NB4 (cell line): ENCODE measurements around the gene LRFN3.

Experiments used
- DNase-seq: peaks from one replicate; pipeline ENCODE4 v3.0.0; 2010; ENCODE audit warnings: low read depth
- H3K4me3 ChIP-seq: one replicate; pipeline ENCODE4 v1.5.1; 2011; ENCODE audit warnings: mild to moderate bottlenecking, low read depth, low read length, moderate library complexity
- MYC ChIP-seq: IDR thresholded peaks from 2 replicates; pipeline ENCODE4 v1.6.1; 2011; ENCODE audit warnings: low read depth, low read length
- POLR2A ChIP-seq: IDR thresholded peaks from 2 replicates; pipeline ENCODE4 v1.6.1; 2011; ENCODE audit warnings: mild to moderate bottlenecking; ENCODE audit not compliant: insufficient read length; ENCODE audit errors: extremely low read depth
- TF ChIP-seq, protein P1 (sequence below): IDR thresholded peaks from 2 replicates; pipeline ENCODE4 v1.6.1; 2011; ENCODE audit warnings: low read depth, low read length
- TF ChIP-seq, protein P2 (sequence below): IDR thresholded peaks from one replicate; pipeline ENCODE4 v1.5.1; 2012; ENCODE audit warnings: low read depth, low read length

The LRFN3 gene

DNA sequence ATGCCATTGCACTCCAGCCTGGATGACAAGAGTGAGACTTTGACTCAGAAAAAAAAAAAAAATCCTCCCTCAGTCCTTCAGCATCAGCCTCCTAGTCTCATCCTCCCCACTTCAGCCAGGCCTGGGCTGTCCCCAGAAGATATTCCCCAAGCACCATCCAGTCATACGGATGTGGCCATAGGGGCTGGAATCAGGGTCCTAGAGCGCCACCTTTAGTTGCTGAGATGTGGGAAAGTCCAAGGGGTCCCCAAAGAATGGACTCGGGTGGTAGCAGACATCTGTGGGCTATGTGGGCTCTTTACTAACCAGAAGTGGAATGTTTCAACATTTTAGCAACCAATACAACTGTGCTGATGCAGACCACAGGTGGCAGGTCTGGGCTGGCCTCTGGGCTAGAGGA lies 25.0 kb upstream of the LRFN3 start:
- no peak for TF ChIP-seq POLR2A
- TF ChIP-seq MYC: no peak
- TF ChIP-seq, protein P1, sequence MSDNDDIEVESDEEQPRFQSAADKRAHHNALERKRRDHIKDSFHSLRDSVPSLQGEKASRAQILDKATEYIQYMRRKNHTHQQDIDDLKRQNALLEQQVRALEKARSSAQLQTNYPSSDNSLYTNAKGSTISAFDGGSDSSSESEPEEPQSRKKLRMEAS: no peak
- TF ChIP-seq, protein P2, sequence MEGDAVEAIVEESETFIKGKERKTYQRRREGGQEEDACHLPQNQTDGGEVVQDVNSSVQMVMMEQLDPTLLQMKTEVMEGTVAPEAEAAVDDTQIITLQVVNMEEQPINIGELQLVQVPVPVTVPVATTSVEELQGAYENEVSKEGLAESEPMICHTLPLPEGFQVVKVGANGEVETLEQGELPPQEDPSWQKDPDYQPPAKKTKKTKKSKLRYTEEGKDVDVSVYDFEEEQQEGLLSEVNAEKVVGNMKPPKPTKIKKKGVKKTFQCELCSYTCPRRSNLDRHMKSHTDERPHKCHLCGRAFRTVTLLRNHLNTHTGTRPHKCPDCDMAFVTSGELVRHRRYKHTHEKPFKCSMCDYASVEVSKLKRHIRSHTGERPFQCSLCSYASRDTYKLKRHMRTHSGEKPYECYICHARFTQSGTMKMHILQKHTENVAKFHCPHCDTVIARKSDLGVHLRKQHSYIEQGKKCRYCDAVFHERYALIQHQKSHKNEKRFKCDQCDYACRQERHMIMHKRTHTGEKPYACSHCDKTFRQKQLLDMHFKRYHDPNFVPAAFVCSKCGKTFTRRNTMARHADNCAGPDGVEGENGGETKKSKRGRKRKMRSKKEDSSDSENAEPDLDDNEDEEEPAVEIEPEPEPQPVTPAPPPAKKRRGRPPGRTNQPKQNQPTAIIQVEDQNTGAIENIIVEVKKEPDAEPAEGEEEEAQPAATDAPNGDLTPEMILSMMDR: no peak
- DNase-seq: peak; percentile 44
- H3K4me3 ChIP-seq: no peak overlapping the region

DNA sequence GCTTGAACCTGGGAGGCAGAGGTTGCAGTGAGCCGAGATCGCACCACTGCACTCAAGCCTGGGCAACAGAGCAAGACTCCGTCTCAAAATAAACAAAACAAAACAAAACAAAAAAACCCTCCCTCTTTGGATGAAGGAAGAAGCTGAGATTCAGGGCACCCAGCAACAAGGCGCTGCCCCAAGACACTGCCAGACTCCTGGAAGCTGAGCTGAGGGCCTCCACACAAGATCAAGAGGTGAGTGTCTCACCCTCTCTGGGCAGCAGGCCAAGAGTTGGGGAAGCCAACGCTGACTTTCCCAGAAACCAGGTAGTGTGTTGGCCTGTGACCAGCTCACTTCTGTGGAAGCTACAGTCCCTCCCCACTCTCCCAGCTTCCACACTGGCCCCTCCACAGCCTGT lies 24.4 kb upstream of the LRFN3 start:
- no peak for TF ChIP-seq POLR2A
- TF ChIP-seq, protein P1: no peak
- no peak for TF ChIP-seq MYC
- TF ChIP-seq, protein P2: no peak
- no peak for DNase-seq
- no peak overlapping the region for H3K4me3 ChIP-seq

DNA sequence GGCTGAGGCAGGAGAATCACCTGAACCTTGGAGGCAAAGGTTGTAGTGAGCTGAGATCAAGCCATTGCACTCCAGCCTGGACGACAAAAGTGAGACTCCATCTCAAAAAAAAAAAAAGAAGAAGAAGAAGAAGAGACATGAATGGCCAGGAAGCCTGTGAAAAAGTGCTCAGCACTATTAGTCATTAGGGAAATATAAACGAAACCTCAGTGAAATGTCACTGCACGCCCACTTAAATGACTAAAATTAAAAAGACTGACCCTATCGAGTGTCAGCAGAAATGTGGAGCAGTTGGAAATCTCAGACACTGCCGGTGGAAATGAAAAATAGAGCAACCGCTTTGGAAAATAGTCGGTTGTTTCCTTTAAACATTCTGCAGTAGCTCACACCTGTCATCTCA lies 22.6 kb upstream of the LRFN3 start:
- TF ChIP-seq, protein P1: no peak
- TF ChIP-seq, protein P2: no peak
- TF ChIP-seq MYC: no peak
- no peak for TF ChIP-seq POLR2A
- DNase-seq: no peak
- H3K4me3 ChIP-seq: no peak overlapping the region

DNA sequence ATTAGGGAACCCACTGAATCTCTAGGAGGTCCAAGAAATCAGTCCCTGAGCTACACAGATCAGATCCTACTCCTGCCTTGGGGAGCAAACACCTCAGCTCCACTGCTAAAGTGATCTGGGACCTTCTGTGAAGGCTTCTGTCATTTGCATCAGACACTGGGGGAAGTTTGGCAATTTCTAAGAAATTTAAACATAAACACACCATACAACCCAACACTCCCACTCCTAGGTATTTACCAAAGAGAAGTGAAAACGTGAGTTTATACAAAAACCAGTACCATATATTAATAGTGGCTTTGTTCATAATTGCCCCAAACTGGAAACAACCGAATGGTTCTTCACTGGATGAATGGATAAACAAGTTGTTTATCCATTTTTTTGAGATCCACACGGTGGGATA lies 20.7 kb upstream of the LRFN3 start:
- no peak for TF ChIP-seq MYC
- TF ChIP-seq POLR2A: no peak
- TF ChIP-seq, protein P1: no peak
- TF ChIP-seq, protein P2: no peak
- DNase-seq: no peak

DNA sequence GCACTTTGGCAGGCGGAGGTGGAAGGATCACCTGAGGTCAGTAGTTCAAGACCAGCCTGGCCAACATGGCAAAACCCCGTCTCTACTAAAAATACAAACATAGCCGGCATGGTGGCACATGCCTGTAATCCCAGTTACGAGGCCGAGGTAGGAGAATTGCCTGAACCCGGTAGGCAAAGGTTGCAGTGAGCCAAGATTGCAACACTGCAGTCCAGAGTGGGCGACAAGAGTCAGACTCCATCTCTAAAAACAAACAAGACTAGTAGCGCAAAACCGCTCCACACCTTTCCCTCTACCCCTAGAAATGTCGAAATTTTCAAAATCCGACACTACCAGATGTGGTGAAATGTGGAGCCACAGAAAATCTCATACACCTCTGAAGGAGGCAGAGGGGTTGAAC lies 16.9 kb upstream of the LRFN3 start:
- TF ChIP-seq POLR2A: no peak
- TF ChIP-seq, protein P2: no peak
- TF ChIP-seq, protein P1: no peak
- no peak for TF ChIP-seq MYC
- no peak overlapping the region for H3K4me3 ChIP-seq
- DNase-seq: no peak

More for the DNA sequence above, 20.7 kb upstream of the LRFN3 start:
- no peak overlapping the region for H3K4me3 ChIP-seq

DNA sequence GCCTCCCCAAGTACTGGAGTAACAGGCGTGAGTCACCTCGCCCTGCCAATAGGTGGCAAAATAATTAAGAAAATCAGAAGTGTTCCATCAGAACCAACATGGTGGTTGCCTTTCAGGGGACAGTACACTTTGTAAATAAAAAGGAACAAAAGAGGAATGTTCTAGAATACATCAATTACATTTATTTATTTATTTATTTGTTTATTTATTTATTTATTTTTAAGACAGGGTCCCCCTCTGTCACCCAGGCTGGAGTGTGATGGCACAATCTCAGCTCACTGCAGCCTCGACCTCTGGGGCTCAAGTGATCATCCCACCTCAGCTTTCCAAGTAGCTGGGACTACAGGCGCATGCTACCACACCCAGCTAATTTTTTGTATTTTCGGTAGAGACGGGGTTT lies 15.2 kb upstream of the LRFN3 start:
- no peak for DNase-seq
- H3K4me3 ChIP-seq: no peak overlapping the region
- TF ChIP-seq, protein P2: no peak
- TF ChIP-seq POLR2A (no peak), MYC (no peak)
- TF ChIP-seq, protein P1: no peak
